Hepatocyte (in vitro differentiated cells): ENCODE data around the gene VAV3. TPM values are rescaled to one million over a fixed set of nuclear protein-coding genes. Genes with fewer than 3 reads are reported as not detected.

Experiments used
- DNase-seq: peaks from one replicate; pipeline ENCODE4 v3.0.0-alpha.2; 2016; ENCODE audit warnings: low spot score
- H2AFZ ChIP-seq: fragments of 200-600 bp; sonication (generic); 2 replicates; pipeline ENCODE4 v1.6.0; 2016; ENCODE audit warnings: antibody characterized with exemption, mild to moderate bottlenecking
- H3K27ac ChIP-seq: fragments of 200-600 bp; sonication (generic); 2 replicates; pipeline ENCODE4 v1.5.1; 2016; ENCODE audit warnings: mild to moderate bottlenecking
- H3K27me3 ChIP-seq: fragments of 200-600 bp; sonication (generic); 2 replicates; pipeline ENCODE4 v1.6.1; 2016
- H3K36me3 ChIP-seq: fragments of 200-600 bp; sonication (generic); replicated peaks from 2 replicates; pipeline ENCODE4 v1.5.1; 2016; ENCODE audit warnings: low read depth; ENCODE audit not compliant: insufficient read depth
- H3K4me1 ChIP-seq: fragments of 200-600 bp; sonication (generic); 2 replicates; pipeline ENCODE4 v1.5.1; 2016; ENCODE audit warnings: mild to moderate bottlenecking, moderate library complexity; ENCODE audit not compliant: insufficient read depth
- H3K4me2 ChIP-seq: fragments of 200-600 bp; sonication (generic); 2 replicates; pipeline ENCODE4 v1.6.0; 2016
- H3K4me3 ChIP-seq: fragments of 200-600 bp; sonication (generic); 2 replicates; pipeline ENCODE4 v1.5.1; 2016; ENCODE audit warnings: mild to moderate bottlenecking
- H3K79me2 ChIP-seq: fragments of 200-600 bp; sonication (generic); 2 replicates; pipeline ENCODE4 v1.6.0; 2017; ENCODE audit warnings: mild to moderate bottlenecking
- H3K9me2 ChIP-seq: fragments of 200-600 bp; sonication (generic); replicated peaks from 2 replicates; pipeline ENCODE4 v1.6.0; 2017; ENCODE audit warnings: mild to moderate bottlenecking; ENCODE audit not compliant: insufficient read depth
- H3K9me3 ChIP-seq: fragments of 200-600 bp; sonication (generic); 2 replicates; pipeline ENCODE4 v1.5.1; 2016; ENCODE audit warnings: low read depth, mild to moderate bottlenecking
- H4K20me1 ChIP-seq: fragments of 200-600 bp; sonication (generic); 2 replicates; pipeline ENCODE4 v1.6.0; 2016; ENCODE audit warnings: mild to moderate bottlenecking; ENCODE audit not compliant: insufficient read depth, poor library complexity, severe bottlenecking
- CTCF ChIP-seq: fragments of 200-600 bp; sonication (generic); IDR thresholded peaks from 2 replicates; pipeline ENCODE4 v1.5.1; 2016; ENCODE audit warnings: antibody characterized with exemption, mild to moderate bottlenecking; ENCODE audit not compliant: poor library complexity
- EZH2 ChIP-seq: fragments of 200-600 bp; sonication (generic); IDR thresholded peaks from 2 replicates; pipeline ENCODE4 v1.6.1; 2016; ENCODE audit warnings: antibody characterized with exemption, mild to moderate bottlenecking, borderline replicate concordance
- EZH2phosphoT487 ChIP-seq: fragments of 200-600 bp; sonication (generic); IDR thresholded peaks from one replicate; pipeline ENCODE4 v1.6.1; 2018; ENCODE audit warnings: antibody characterized with exemption, mild to moderate bottlenecking, low read depth, moderate library complexity; ENCODE audit not compliant: unreplicated experiment, severe bottlenecking
- WGBS: methylation state at CpG from one replicate; pipeline ENCODE4 v1.1.6; 2016; ENCODE audit warnings: low lambda C conversion rate; ENCODE audit errors: missing lambda C conversion rate; 5-methylcytosine and 5-hydroxymethylcytosine counted together
- polyA plus RNA-seq: library from polyadenylated mRNA; unstranded; fragments of >200 nt; fragmentation: Nextera tagmentation; extraction: Ambion mirVana; gene quantifications from 2 replicates; pipeline ENCODE4 v1.2.1, GENCODE V29; 2016
- total RNA-seq: library from RNA; depleted of rRNA; stranded (reverse); fragments of >200 nt; gene quantifications from 2 replicates; pipeline ENCODE4 v1.2.3, GENCODE V29; 2014

Gene VAV3
- total and polyA plus RNA-seq, 2 experiments from 2014 or later, result 12.3 to 40.5 TPM

- Histone ChIP-seq H3K27ac (no peak overlapping the region), H2AFZ (no peak overlapping the region), H4K20me1 (no peaks in the 10 kb centered on the region), H3K4me3 (no peak overlapping the region), H3K27me3 (no peaks in the 10 kb centered on the region), H3K9me3 (no peaks in the 10 kb centered on the region), H3K9me2 (no peaks in the 10 kb centered on the region), H3K4me1 (peaks cover 19% of the 10 kb centered on the region), H3K36me3 (no peaks in the 10 kb centered on the region), H3K79me2 (peaks cover 20% of the 10 kb centered on the region), H3K4me2 (no peak overlapping the region)
- no peak for TF ChIP-seq EZH2
- TF ChIP-seq CTCF, result no peak
- no peak for TF ChIP-seq EZH2phosphoT487
- 93% methylated on average over 5 of the region's 5 CpGs for WGBS
- DNase-seq, result no peak
These were observed 294.5 kb downstream of the VAV3 start for GRCh38 chr1:107670397-107671040.

- 64% methylated on average over 1 of the region's 1 CpG for WGBS
- Histone ChIP-seq H3K27me3 (no peaks in the 10 kb centered on the region), H3K4me3 (no peak overlapping the region), H2AFZ (no peak overlapping the region), H3K4me1 (peaks cover 25% of the 10 kb centered on the region), H4K20me1 (no peaks in the 10 kb centered on the region), H3K9me2 (no peaks in the 10 kb centered on the region), H3K36me3 (no peaks in the 10 kb centered on the region), H3K9me3 (no peaks in the 10 kb centered on the region), H3K4me2 (no peak overlapping the region), H3K79me2 (peaks cover 20% of the 10 kb centered on the region), H3K27ac (no peak overlapping the region)
- DNase-seq, result no peak
- no peak for TF ChIP-seq EZH2phosphoT487
- TF ChIP-seq EZH2, result no peak
- TF ChIP-seq CTCF, result no peak
These were observed 295.0 kb downstream of the VAV3 start for GRCh38 chr1:107669996-107670395.

GRCh38 chr1:107668762-107669161 lies 296.2 kb downstream of the VAV3 start:
- Histone ChIP-seq H3K9me3 (no peaks in the 10 kb centered on the region), H3K9me2 (no peaks in the 10 kb centered on the region), H3K79me2 (peaks cover 18% of the 10 kb centered on the region), H2AFZ (peak overlapping the region; percentile 32), H3K36me3 (no peaks in the 10 kb centered on the region), H3K4me1 (peaks cover 26% of the 10 kb centered on the region), H3K4me2 (peak overlapping the region; percentile 66), H4K20me1 (no peaks in the 10 kb centered on the region), H3K27me3 (no peaks in the 10 kb centered on the region), H3K27ac (peak overlapping the region; percentile 50), H3K4me3 (peak overlapping the region; percentile 7)
- WGBS, result 27% methylated on average over 6 of the region's 6 CpGs
- TF ChIP-seq EZH2, result no peak
- TF ChIP-seq EZH2phosphoT487, result no peak
- TF ChIP-seq CTCF, result no peak
- DNase-seq, result no peak
